GM19467 (cell line): ENCODE data around the gene SELENOW.
"Not testable (repeated sequence)": the region's sequence is repeated elsewhere in the genome, so short reads cannot be mapped to it uniquely, and the experiment has no call there.

Source experiments
- ATAC-seq: cut with Tn5 transposase; IDR thresholded peaks from one replicate; pipeline ENCODE4 v1.9.1; 2021; ENCODE audit warnings: mild to moderate bottlenecking, moderate library complexity; ENCODE audit not compliant: unreplicated experiment

Gene SELENOW

DNA sequence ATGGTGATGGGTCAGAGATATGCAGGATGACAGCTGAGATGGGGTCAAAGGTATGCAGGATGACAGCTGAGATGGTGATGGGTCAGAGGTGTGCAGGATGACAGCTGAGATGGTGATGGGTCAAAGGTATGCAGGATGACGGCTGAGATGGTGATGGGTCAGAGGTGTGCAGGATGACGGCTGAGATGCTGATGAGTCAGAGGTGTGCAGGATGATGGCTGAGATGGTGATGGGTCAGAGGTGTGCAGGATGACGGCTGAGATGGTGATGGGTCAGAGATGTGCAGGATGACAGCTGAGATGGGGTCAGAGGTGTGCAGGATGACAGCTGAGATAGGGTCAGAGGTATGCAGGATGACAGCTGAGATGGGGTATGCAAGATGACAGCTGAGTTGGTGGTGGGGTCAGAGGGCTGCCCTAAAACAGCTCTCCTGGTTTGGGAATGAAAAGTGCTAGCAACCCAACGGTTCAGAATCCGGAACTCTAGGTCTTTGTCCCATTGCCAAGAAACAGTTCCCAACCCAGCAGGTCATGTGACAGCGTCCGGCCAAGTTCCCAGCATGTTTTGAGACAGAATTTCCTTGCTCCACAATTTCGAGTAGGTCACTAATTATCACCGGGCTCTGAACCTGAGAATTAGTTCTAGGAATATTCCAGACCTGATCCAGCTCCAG, 3.2 kb downstream of the SELENOW start:
- no peak for ATAC-seq

DNA sequence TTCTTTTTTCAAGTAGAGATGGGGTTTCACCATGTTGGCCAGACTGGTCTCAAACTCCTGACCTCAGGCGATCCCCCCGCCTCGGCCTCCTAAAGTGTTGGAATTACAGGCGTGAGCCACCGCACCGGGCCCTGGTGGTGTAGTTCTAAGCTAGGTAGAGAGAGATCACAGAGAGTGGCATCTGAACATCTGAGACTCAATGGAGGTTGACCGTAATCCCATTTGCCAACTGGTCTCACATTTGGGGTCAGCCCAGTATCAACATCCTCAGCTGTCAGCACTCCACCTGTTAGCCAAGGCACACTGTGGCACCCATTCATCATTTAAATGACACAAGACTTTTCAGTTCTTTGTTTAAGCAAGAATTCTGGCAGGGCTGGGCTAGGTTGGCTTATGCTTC, 8.1 kb downstream of the SELENOW start:
- no peak for ATAC-seq

DNA sequence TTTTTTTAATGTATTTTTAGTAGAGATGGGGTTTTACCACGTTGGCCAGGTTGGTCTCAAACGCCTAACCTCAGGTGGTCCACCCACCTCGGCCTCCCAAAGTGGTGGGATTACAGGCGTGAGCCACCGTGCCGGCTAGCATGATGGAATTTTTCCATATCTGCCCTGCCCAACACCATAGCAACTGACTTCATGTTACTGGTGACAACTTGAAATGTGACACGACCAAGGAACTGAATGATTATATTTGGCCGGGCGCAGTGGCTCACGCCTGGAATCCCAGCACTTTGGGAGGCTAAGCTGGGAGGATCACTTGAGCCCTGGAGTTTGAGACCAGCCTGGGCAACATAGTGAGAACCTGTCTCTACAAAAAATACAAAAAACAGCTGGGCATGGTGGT, 8.8 kb downstream of the SELENOW start:
- not testable (repeated sequence) for ATAC-seq

DNA sequence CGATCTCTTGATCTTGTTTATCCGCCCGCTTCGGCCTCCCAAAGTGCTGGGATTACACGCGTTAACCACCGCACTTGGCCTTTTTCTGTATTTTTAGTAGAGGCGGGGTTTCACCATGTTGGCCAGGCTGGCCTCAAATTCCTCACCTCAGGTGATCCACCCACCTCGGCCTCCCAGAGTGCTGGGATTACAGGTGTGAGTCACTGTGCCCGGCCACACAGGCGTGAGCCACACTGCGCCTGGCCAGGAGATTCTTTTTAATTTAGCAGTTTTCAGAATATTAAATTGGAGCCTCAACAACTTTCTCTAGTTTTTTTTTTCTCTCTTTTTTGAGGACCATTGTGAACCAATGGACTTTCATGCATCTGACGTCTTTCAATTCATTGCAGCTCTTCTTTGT, 11.3 kb downstream of the SELENOW start:
- ATAC-seq: not testable (repeated sequence)

DNA sequence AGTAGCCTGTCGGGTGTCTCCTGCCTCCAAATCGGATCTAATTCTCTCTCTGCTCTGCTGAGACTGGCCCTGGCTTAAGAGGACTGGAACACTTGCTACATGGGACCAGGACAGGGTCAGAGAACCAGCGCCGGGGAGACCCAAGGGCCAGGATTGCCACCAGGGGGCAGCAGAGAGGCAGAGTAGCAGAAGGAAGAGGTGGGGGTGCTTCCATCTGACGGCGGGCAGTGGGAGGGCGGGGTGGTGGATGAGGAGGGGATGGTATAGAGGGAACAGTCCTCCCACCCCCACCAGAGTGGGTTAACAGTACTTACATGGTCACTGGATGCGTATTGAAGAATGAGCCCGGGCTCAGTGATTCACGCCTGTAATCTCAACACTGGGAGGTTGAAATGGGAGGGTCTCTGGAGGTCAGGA, 11.9 kb downstream of the SELENOW start:
- ATAC-seq: no peak

- no peak for ATAC-seq
These were observed 14.1 kb downstream of the SELENOW start for GRCh38 chr19:47792616-47793015.

- no peak for ATAC-seq
These were observed 16.0 kb downstream of the SELENOW start for GRCh38 chr19:47794526-47794925.

- ATAC-seq: no peak
These were observed 18.3 kb downstream of the SELENOW start for GRCh38 chr19:47796785-47797184.

GRCh38 chr19:47797996-47798903, 19.7 kb downstream of the SELENOW start:
- no peak for ATAC-seq

GRCh38 chr19:47798904-47799266, 20.4 kb downstream of the SELENOW start:
- ATAC-seq: no peak

DNA sequence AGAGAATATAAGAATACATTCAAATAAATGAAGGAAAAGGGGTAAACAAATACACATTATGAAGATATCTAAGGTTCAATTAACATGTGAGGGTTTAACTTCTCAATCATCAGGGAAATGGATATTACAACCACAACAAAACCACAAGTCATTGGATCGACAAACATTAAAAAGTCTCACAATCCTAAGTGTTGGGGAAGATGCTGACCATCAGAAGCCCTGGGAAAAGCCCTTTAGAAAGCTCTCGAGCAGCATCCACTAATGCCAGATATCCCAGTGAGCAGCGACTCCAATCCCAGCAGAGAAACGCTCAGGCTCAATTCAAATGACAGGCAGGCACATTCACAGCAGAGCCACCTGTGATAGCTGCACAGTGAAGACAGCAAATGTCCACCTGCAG, 22.8 kb downstream of the SELENOW start:
- ATAC-seq: no peak

DNA sequence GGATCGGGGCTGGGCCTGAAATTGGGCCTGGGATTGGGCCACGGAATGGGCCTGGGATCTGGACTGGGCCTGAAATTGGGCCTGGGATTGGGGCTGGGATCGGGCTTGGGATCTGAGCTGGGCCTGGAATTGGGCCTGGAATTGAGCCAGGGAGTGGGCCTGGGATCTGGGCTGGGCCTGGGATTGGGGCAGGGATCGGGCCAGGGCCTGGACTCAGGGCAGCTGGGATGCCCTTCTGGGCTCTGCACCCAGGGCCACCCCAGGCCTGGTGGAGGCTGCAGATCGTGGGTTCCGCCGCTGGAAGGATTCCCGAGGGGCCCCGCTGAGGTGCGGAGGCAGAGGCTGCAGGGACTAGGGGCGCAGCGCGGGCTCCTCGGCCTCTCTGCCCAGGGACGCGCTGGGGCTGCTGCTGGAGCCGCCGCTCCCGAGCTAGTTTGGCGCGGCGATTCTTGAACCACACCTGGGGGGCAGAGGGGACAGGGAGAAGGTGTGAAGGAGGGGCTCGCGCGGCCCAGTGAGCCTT, 24.1 kb downstream of the SELENOW start:
- no peak for ATAC-seq

DNA sequence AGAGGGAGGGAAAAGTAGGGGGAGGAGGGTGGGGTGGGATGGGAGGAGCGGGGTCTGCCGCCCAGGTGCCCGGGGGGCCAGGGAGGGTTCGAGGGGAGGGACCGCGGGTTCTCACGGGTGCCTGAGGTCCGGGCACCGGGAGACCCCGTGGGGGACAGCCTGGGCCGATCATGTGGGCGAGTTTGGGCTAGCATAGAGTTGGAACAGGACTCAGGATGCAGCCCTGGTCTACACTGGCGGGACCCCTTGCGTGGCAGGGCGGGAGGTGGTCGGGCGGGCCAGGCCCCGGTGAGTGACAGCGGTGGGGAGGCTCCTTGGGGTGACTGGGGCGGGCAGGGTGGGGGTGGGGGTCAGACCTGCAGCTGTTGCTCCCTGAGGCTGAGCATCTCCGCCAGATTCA, 24.6 kb downstream of the SELENOW start:
- ATAC-seq: not testable (repeated sequence)

- not testable (repeated sequence) for ATAC-seq
These were observed 25.2 kb downstream of the SELENOW start for GRCh38 chr19:47803671-47804070.

GRCh38 chr19:47804451-47804850, 25.9 kb downstream of the SELENOW start, which contains the start of gene TPRX1:
TPRX1 (minus strand) TSS chr19:47804551; CDS start chr19:47804539, 12 bp downstream.
- ATAC-seq: not testable (repeated sequence)

DNA sequence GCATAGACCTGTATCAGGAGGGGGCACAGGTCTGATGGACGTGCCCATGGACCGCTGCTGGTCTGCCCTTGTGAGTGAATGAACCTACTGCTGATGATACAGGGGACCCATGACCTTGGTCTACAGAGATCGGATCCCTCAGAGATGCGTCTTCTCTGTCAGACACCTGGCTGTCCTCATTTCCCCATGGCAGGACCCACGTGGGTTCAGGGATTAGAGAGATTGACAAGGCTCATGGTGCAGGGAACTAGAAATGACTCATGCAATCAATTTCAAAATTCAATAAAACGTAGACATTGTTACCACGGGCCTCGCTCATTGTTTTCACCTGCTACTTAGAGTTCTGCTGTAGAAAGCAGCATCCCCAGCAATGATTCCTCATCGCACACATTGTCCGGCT, 26.8 kb downstream of the SELENOW start:
- no peak for ATAC-seq

DNA sequence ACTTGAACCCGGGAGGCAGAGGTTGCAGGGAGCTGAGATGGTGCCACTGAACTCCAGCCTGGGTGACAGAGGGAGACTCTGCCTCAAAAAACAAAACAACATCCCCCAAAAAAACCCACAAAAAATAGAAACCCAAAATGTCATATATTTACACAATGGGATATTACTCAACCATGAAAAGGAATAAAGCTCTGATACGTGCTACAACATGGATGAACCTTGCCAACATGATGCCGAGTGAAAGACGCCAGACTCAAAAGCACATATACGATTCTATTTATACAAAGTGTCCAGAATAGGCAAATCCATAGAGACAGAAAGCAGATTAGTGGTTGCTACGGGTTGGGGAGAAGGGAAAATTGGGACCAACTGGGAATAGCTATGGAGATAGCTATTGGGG, 27.9 kb downstream of the SELENOW start:
- no peak for ATAC-seq

DNA sequence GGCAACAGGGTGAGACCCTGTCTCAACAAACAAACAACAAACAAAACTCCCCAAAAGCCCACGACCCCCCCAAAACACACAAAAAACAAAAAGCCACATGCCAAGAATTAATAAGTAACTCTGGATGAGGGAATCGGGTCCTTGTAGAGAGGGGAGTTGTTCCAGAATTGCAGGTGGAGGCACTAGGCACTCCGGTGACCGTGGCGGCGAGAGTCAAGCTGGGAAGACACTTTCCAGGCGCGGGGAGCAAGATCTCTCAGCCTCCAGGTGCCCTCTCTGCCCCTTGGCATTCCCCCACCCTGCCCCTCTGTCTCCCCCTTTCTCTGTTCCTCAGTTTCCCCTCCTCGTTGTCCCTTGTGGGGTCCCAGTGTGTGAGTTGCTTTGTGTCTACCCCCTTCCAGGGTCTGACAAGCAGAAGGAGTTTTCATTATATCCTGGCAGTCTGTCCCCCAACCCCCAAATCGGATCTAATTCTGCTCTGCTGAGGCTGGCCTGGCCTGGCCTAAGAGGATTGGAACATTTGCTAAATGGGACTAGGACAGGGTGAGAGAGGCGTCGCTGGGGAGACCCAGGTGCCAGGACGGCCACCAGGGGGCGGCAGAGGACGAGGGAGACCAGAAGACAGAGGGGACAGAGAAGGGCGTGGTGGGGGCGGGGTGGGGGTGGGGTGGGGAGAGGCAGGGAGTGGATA, 34.9 kb downstream of the SELENOW start:
- no peak for ATAC-seq

- ATAC-seq: no peak
These were observed 35.5 kb downstream of the SELENOW start for GRCh38 chr19:47813995-47814328.

DNA sequence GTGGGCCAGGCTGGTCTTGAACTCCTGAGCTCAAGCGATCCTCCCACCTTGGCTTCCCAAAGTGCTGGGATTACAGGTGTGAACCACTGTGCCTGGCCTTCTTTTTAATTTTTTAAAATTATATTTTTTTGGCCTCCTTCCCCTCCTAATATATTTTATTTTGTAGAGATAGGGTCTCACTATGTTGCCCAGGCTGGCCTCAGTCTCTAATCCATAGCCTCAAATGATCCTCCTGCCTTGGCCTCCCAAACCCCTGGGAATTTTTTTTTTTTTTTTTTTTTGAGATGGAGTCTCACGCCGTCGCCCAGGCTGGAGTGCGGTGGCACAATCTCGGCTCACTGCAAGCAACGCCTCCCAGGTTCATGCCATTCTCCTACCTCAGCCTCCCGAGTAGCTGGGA, 37.8 kb downstream of the SELENOW start:
- ATAC-seq: not testable (repeated sequence)

GRCh38 chr19:47818221-47818620, 39.7 kb downstream of the SELENOW start:
- ATAC-seq: not testable (repeated sequence)
